Naive B cell (primary cell): ENCODE measurements around the gene TFF2. TPM values are rescaled to one million over a fixed set of nuclear protein-coding genes. Genes with fewer than 3 reads are reported as not detected.
A peak's percentile ranks its signal among the peaks of the same experiment; 100 is the strongest.

Experiments used
- ATAC-seq, 2 donors: fragments of 150-1000 bp; cut with Tn5 transposase; 2 replicates each; pipeline ENCODE4 v1.10.0; 2021; ENCODE audit warnings: low read depth in 2 of 2, mild to moderate bottlenecking in 2 of 2, moderate library complexity in 2 of 2
- DNase-seq: peaks from one replicate; pipeline ENCODE4 v3.0.0; 2022
- H3K27ac Mint-ChIP-seq, 6 donors: one replicate each; pipeline ENCODE4 v1.8.0; 2020 to 2022; ENCODE audit warnings: mild to moderate bottlenecking in 6 of 6, mixed read lengths in 6 of 6, moderate library complexity in 5 of 6, inconsistent platforms in 2 of 6
- H3K27me3 Mint-ChIP-seq, 3 donors: one replicate each; pipeline ENCODE4 v1.8.0; 2021 to 2022; ENCODE audit warnings: mixed read lengths in 3 of 3, mild to moderate bottlenecking in 1 of 3
- H3K36me3 Mint-ChIP-seq, 2 donors: one replicate each; pipeline ENCODE4 v1.8.0; 2020 to 2022; ENCODE audit warnings: mixed read lengths in 2 of 2, inconsistent platforms in 1 of 2, mild to moderate bottlenecking in 1 of 2
- H3K4me1 Mint-ChIP-seq, 3 donors: one replicate each; pipeline ENCODE4 v1.8.0; 2020 to 2022; ENCODE audit warnings: mixed read lengths in 3 of 3, inconsistent platforms in 1 of 3, mild to moderate bottlenecking in 1 of 3, moderate library complexity in 1 of 3
- H3K4me3 Mint-ChIP-seq, 8 donors: one replicate each; pipeline ENCODE4 v1.8.0; 2020 to 2022; ENCODE audit warnings: mild to moderate bottlenecking in 8 of 8, mixed read lengths in 8 of 8, moderate library complexity in 8 of 8, inconsistent platforms in 2 of 8
- H3K9me3 Mint-ChIP-seq, 7 donors: one replicate each; pipeline ENCODE4 v1.8.0; 2020 to 2022; ENCODE audit warnings: mixed read lengths in 7 of 7, mild to moderate bottlenecking in 5 of 7, inconsistent platforms in 2 of 7, moderate library complexity in 1 of 7
- polyA plus RNA-seq, 6 donors: library from polyadenylated mRNA; unstranded; fragments of 300-500 nt; fragmentation: Illumina TruSeq; gene quantifications; one replicate each; pipeline ENCODE4 v1.2.3, GENCODE V29; 2021; ENCODE audit warnings: low read depth in 6 of 6

Gene TFF2
- polyA plus RNA-seq, 6 donors from 2014 or later, result not detected

- peak overlapping the region in 2 of 8 donors; percentile 59 to 85 for H3K4me3 Mint-ChIP-seq
- peak overlapping the region in 2 of 6 donors; percentile 33 to 62 for H3K27ac Mint-ChIP-seq
- peaks cover 5 to 23% (median 9%) of the 10 kb centered on the region in 3 donors for H3K4me1 Mint-ChIP-seq
- H3K9me3 Mint-ChIP-seq, result peaks cover 8 to 28% (median 15%) of the 10 kb centered on the region in 7 donors
- DNase-seq (peak; percentile 16), ATAC-seq (peak; percentile 44 to 80)
- peaks cover 0 to 33% (median 28%) of the 10 kb centered on the region in 3 donors for H3K27me3 Mint-ChIP-seq
- H3K36me3 Mint-ChIP-seq, result peaks cover 8 to 16% of the 10 kb centered on the region in 2 donors
These were observed 28.8 kb upstream of the TFF2 start for GRCh38 chr21:42379426-42380215.

- Mint-ChIP-seq H3K27ac (peak overlapping the region in 1 of 6 donors; percentile 41), H3K4me1 (peaks cover 0 to 12% (median 4%) of the 10 kb centered on the region in 3 donors), H3K4me3 (peak overlapping the region in 1 of 8 donors; percentile 60), H3K27me3 (peaks cover 0 to 43% (median 34%) of the 10 kb centered on the region in 3 donors), H3K36me3 (peaks cover 8 to 16% of the 10 kb centered on the region in 2 donors), H3K9me3 (peaks cover 8 to 28% (median 13%) of the 10 kb centered on the region in 7 donors)
- DNase-seq, result no peak
- no peak for ATAC-seq
These were observed 27.6 kb upstream of the TFF2 start for GRCh38 chr21:42378418-42378817.

DNA sequence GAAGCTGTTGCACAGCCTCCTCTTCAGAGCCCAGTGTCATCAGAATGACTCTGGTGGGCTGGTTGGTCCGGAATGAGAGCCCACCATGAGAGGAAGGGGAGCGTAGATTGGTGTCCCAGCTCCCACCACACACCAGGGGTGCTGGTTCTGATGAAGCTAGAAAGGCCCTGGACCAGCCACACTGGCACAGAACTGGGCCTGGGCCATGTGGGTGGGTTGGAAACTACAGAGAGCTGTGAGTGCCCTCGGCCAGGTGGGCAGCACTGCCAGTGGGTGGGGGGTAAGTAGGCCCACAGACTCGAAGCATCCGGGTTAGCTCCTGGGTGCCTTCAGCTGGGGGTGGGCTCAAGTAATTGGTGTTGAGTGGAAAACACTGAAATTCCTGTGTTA, 27.2 kb upstream of the TFF2 start:
- Mint-ChIP-seq H3K36me3 (peaks cover 8 to 16% of the 10 kb centered on the region in 2 donors), H3K27ac (peak overlapping the region in 1 of 6 donors; percentile 30), H3K9me3 (peaks cover 8 to 28% (median 13%) of the 10 kb centered on the region in 7 donors), H3K4me1 (peaks cover 0 to 12% (median 4%) of the 10 kb centered on the region in 3 donors), H3K4me3 (no peak overlapping the region), H3K27me3 (peaks cover 0 to 43% (median 34%) of the 10 kb centered on the region in 3 donors)
- ATAC-seq, result no peak
- DNase-seq, result no peak

DNA sequence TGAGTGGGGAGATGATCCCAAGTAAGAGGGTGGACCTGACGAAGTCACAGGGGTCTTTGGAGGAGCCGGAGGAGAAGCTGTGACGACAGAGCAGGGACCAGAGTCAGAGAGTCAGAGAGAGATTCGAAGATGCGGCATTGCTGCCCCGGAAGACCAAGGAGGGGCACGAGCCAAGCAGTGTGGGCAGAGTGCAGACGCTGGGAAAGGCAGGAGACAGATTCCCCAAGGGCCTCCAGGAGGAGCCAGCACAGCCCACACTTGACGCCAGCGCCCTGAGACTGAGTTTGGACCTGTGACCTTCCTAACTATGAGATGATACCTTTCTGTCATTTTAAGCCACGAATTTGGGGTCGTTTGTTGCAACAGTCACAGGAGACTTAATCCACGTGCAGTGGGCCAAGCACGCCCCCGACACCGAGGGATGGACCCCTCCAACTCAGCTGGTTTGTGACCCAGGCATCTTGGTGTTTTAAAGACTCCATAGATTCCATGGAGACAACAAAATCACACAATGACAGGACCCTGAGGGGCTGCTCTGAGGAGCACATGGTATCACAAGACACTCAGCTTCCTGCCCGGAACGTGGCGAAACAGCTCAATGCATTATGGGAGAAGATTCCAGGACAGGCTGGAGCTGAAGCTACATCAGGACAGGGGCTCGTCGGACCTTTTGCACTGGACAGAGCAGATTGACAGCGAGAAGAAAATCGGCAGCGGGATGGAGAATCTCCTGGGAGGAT, 26.6 kb upstream of the TFF2 start:
- H3K36me3 Mint-ChIP-seq, result peaks cover 5 to 11% of the 10 kb centered on the region in 2 donors
- H3K27me3 Mint-ChIP-seq, result peaks cover 0 to 39% (median 34%) of the 10 kb centered on the region in 3 donors
- H3K4me1 Mint-ChIP-seq, result peaks cover 0 to 12% (median 4%) of the 10 kb centered on the region in 3 donors
- peak overlapping the region in 2 of 6 donors; percentile 30 to 90 for H3K27ac Mint-ChIP-seq
- ATAC-seq (no peak), DNase-seq (no peak)
- H3K4me3 Mint-ChIP-seq, result no peak overlapping the region
- peaks cover 6 to 23% (median 9%) of the 10 kb centered on the region in 7 donors for H3K9me3 Mint-ChIP-seq

DNA sequence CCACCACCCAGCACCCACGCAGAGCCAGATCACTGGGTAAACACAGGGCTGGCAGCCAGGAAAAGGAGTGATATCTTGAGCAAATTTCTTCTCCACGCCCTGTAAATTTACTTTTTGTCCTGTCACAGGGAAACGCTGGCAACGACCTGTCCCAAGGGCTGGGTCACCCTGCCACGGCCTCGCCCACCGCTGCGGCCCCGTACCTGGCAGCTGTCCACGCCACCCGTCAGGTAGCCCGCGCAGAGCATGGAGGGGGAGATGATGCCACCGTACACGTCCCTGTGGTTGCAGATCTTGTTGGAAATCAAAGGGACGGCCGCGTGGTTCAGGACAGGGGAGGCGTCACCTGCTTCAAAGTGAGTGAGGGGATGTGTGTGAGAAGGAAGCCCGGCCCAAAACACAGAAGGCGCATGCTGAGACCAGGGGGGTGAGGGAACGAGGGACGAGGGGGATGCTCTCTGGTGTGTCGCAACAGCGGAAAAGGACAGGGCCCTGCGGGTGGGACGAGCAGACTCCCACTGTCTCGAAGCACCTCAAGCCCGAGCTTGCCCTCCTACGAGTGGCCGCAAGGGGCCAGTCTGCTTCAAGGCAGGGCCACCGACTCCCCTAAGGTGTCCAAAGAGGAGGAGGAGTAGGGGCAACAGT, 25.7 kb upstream of the TFF2 start:
- DNase-seq (no peak), ATAC-seq (no peak)
- H3K9me3 Mint-ChIP-seq, result peaks cover 0 to 14% (median 3%) of the 10 kb centered on the region in 7 donors
- peaks cover 0 to 12% (median 4%) of the 10 kb centered on the region in 3 donors for H3K4me1 Mint-ChIP-seq
- no peak overlapping the region for H3K4me3 Mint-ChIP-seq
- peaks cover 0 to 45% (median 40%) of the 10 kb centered on the region in 3 donors for H3K27me3 Mint-ChIP-seq
- no peak overlapping the region for H3K27ac Mint-ChIP-seq
- H3K36me3 Mint-ChIP-seq, result peaks cover 1 to 2% of the 10 kb centered on the region in 2 donors

- Mint-ChIP-seq H3K4me3 (peak overlapping the region in 1 of 8 donors; percentile 42), H3K27me3 (peaks cover 3 to 50% (median 45%) of the 10 kb centered on the region in 3 donors), H3K9me3 (peaks cover 0 to 9% (median under 1%) of the 10 kb centered on the region in 7 donors), H3K36me3 (no peaks in the 10 kb centered on the region), H3K4me1 (peaks cover 0 to 12% (median 4%) of the 10 kb centered on the region in 3 donors), H3K27ac (no peak overlapping the region)
- DNase-seq (no peak), ATAC-seq (no peak)
These were observed 25.2 kb upstream of the TFF2 start for GRCh38 chr21:42375966-42376337.

GRCh38 chr21:42375506-42375905, 24.7 kb upstream of the TFF2 start:
- H3K4me1 Mint-ChIP-seq, result peaks cover 0 to 12% (median 4%) of the 10 kb centered on the region in 3 donors
- no peak overlapping the region for H3K27ac Mint-ChIP-seq
- DNase-seq (no peak), ATAC-seq (no peak)
- no peaks in the 10 kb centered on the region for H3K36me3 Mint-ChIP-seq
- peaks cover 0 to 5% (median 0%) of the 10 kb centered on the region in 7 donors for H3K9me3 Mint-ChIP-seq
- H3K27me3 Mint-ChIP-seq, result peaks cover 7 to 55% (median 49%) of the 10 kb centered on the region in 3 donors
- no peak overlapping the region for H3K4me3 Mint-ChIP-seq

GRCh38 chr21:42374864-42375499, 24.2 kb upstream of the TFF2 start:
- no peaks in the 10 kb centered on the region for H3K36me3 Mint-ChIP-seq
- H3K4me1 Mint-ChIP-seq, result peaks cover 0 to 11% (median 4%) of the 10 kb centered on the region in 3 donors
- H3K4me3 Mint-ChIP-seq, result no peak overlapping the region
- no peak for ATAC-seq
- H3K27me3 Mint-ChIP-seq, result peaks cover 7 to 60% (median 51%) of the 10 kb centered on the region in 3 donors
- no peak for DNase-seq
- H3K9me3 Mint-ChIP-seq, result no peaks in the 10 kb centered on the region
- no peak overlapping the region for H3K27ac Mint-ChIP-seq

GRCh38 chr21:42374457-42374856, 23.7 kb upstream of the TFF2 start:
- H3K4me3 Mint-ChIP-seq, result no peak overlapping the region
- no peaks in the 10 kb centered on the region for H3K36me3 Mint-ChIP-seq
- no peaks in the 10 kb centered on the region for H3K9me3 Mint-ChIP-seq
- H3K27me3 Mint-ChIP-seq, result peaks cover 7 to 61% (median 51%) of the 10 kb centered on the region in 3 donors
- ATAC-seq (no peak), DNase-seq (no peak)
- peaks cover 0 to 6% (median 1%) of the 10 kb centered on the region in 3 donors for H3K4me1 Mint-ChIP-seq
- H3K27ac Mint-ChIP-seq, result no peak overlapping the region

GRCh38 chr21:42373908-42374455, 23.2 kb upstream of the TFF2 start:
- peaks cover 9 to 61% (median 51%) of the 10 kb centered on the region in 3 donors for H3K27me3 Mint-ChIP-seq
- no peak overlapping the region for H3K4me3 Mint-ChIP-seq
- no peak overlapping the region for H3K27ac Mint-ChIP-seq
- ATAC-seq (no peak), DNase-seq (no peak)
- no peaks in the 10 kb centered on the region for H3K36me3 Mint-ChIP-seq
- H3K9me3 Mint-ChIP-seq, result no peaks in the 10 kb centered on the region
- H3K4me1 Mint-ChIP-seq, result peaks cover 0 to 2% (median 0%) of the 10 kb centered on the region in 3 donors

DNA sequence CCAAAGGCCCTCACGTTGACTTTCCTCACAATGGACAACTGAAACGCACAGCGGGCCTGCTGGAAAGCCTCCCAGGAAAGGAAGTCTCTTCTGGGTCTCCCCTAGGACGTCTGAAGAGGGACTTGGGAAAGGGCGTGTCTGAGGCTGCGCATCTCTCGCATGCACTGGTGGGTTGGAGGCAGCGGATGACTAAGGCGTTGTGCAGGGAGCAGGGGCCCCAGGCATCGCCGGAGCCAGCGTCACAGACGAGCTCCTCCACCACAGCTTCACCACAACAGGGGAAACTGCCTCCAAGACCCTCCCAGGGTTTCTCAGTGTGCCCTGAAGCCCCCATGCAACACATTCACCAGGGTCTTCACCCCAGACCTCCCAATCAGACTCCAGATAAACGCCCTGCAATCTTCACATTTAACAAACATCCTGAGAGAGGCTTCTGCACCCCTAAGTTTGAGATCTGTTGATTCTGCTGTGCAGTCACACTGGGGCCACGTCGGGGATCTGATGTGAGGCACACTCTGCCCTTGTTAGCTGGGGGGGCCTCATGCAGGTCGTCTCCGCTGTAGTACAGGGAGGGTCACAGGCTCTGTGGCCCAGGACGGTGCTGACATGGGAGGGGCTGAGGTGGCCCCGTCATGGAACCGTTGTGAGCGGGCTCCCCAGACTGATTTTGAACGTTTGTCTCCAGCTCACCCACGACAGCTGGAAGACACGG, 22.6 kb upstream of the TFF2 start:
- H3K4me1 Mint-ChIP-seq, result peaks cover 0 to 2% (median 0%) of the 10 kb centered on the region in 3 donors
- H3K9me3 Mint-ChIP-seq, result no peaks in the 10 kb centered on the region
- peak overlapping the region in 1 of 6 donors; percentile 72 for H3K27ac Mint-ChIP-seq
- H3K27me3 Mint-ChIP-seq, result peaks cover 10 to 61% (median 51%) of the 10 kb centered on the region in 3 donors
- no peak overlapping the region for H3K4me3 Mint-ChIP-seq
- no peaks in the 10 kb centered on the region for H3K36me3 Mint-ChIP-seq
- ATAC-seq (no peak), DNase-seq (no peak)
